ENCODE data around the gene MAN2A1. TPM values are rescaled to one million over a fixed set of nuclear protein-coding genes. Genes with fewer than 3 reads are reported as not detected.

MAN2A1 gene
- total RNA-seq, 1 donor from 2014 or later = 33.9 TPM

DNA sequence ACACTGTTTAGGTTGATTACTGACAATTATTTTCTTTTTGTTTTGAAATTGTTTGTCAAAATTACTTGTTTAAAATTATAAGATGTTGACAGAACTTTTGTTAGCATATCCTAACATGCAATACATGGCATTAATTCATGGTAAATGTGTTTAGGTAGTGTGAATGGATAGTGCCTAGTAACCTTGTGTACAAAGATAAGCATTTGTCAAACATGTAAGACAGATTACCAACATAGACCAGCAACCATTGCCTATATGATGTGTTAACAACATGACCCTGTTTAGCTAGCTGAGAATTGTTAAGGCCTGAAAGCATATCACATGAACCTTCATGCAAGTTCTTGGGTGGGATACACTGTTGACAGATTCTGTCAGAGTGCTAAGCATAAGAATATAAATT, 13.4 kb downstream of the MAN2A1 start:
- no peak overlapping the region for H3K4me3 ChIP-seq
- H3K27ac ChIP-seq = no peak overlapping the region

DNA sequence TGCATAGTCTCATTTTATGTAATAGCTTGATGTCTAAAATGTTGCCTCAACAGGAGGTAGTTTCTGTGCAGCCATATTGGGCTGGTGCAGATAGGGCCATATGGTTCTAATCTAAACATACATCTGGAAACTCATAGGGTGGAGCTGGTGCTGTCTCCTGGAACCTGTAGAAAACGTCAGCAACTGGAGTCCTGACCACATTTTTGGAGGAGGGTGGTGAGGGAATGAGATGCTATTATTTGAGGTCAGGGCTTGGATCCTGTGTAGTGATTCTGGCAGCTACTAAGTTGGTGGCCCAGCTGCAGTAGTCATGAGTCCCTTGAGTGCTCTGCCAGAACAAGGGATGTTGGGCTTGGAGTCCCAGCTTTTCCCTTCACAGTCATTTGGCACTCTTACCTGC, 14.1 kb downstream of the MAN2A1 start:
- peaks cover 25% of the 10 kb centered on the region for H3K4me1 ChIP-seq
- no peak for DNase-seq (ENCODE audit: extremely low spot score in 2 of 2)
- intact Hi-C loops (cut with DNase I) = no loop called here
- no peak for TF ChIP-seq POLR2A (IDR thresholded peaks at IDR 0.05)
- no peak for TF ChIP-seq POLR2AphosphoS5 (IDR thresholded peaks at IDR 0.05; ENCODE audit: insufficient read depth in 1 of 2, low read depth in 1 of 2)
- TF ChIP-seq, protein P1, sequence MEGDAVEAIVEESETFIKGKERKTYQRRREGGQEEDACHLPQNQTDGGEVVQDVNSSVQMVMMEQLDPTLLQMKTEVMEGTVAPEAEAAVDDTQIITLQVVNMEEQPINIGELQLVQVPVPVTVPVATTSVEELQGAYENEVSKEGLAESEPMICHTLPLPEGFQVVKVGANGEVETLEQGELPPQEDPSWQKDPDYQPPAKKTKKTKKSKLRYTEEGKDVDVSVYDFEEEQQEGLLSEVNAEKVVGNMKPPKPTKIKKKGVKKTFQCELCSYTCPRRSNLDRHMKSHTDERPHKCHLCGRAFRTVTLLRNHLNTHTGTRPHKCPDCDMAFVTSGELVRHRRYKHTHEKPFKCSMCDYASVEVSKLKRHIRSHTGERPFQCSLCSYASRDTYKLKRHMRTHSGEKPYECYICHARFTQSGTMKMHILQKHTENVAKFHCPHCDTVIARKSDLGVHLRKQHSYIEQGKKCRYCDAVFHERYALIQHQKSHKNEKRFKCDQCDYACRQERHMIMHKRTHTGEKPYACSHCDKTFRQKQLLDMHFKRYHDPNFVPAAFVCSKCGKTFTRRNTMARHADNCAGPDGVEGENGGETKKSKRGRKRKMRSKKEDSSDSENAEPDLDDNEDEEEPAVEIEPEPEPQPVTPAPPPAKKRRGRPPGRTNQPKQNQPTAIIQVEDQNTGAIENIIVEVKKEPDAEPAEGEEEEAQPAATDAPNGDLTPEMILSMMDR (IDR thresholded peaks at IDR 0.05) = no peak
- H3K4me3 ChIP-seq = no peak overlapping the region
- no peaks in the 10 kb centered on the region for H3K36me3 ChIP-seq
- H3K27me3 ChIP-seq = no peaks in the 10 kb centered on the region
- no peak overlapping the region for H3K27ac ChIP-seq
- H3K9me3 ChIP-seq = no peaks in the 10 kb centered on the region

More for the DNA sequence above, 13.4 kb downstream of the MAN2A1 start:
- Histone ChIP-seq H3K4me1 (peaks cover 25% of the 10 kb centered on the region), H3K27me3 (no peaks in the 10 kb centered on the region), H3K36me3 (no peaks in the 10 kb centered on the region), H3K9me3 (no peaks in the 10 kb centered on the region)
- TF ChIP-seq POLR2A (IDR thresholded peaks at IDR 0.05) = no peak
- no peak for TF ChIP-seq POLR2AphosphoS5 (IDR thresholded peaks at IDR 0.05; ENCODE audit: insufficient read depth in 1 of 2, low read depth in 1 of 2)
- intact Hi-C loops (cut with DNase I) = no loop called here
- DNase-seq (ENCODE audit: extremely low spot score in 2 of 2) = no peak

DNA sequence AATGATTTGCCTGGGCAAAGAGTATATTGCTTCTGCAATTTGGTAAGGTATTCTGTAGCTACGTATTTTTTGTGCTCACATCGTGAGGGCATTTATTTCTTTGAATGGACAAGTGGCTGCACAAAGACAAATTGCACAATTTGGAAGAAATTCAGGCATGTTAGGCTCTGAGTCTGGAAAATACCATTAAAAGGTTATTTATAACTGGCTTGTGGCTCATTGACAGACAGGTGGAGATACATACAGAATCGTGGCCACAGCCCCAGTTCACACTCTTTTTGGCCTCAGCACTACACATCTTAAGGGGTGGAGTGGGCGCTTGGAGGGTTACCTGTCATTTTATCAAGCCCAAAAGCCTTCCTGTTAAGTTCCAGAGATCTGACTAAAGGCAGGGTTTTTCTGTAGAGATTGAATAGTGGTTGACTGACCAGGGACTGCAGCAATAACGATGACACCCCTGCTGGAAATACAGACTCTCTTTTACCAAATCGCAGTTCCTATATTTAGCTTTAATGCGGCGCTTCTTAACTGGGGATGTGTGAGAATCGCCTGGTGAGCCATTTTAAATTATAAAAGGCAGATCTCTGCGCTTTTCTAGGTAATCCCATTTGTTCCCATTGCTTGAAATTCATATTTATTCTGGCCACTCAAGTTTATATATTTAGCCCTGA, 14.7 kb downstream of the MAN2A1 start:
- Histone ChIP-seq H3K4me1 (peaks cover 25% of the 10 kb centered on the region), H3K9me3 (no peaks in the 10 kb centered on the region), H3K27me3 (no peaks in the 10 kb centered on the region), H3K36me3 (no peaks in the 10 kb centered on the region), H3K27ac (no peak overlapping the region), H3K4me3 (no peak overlapping the region)
- DNase-seq (ENCODE audit: extremely low spot score in 2 of 2) = no peak
- intact Hi-C loops (cut with DNase I) = no loop called here
- no peak for TF ChIP-seq POLR2A (IDR thresholded peaks at IDR 0.05)

DNA sequence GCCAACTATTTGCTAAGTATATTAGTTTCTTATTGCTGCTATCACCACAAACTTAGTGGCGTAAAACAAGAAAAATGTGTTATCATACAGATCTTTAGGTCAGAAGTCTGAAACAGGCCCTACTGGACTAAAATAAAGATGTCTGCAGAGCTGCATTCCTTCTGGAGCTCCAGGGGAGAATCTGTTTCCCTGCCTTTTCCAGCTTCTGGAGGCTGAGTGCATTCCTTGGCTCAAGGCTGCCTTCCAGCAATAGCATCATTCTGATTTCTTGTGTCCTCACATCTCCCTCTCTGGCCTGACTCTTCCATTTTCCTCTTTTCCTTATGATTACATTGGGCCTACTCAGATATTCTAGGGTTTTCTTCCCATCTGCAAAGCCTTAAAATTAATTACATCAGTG, 15.9 kb downstream of the MAN2A1 start:
- TF ChIP-seq POLR2AphosphoS5 (IDR thresholded peaks at IDR 0.05; ENCODE audit: insufficient read depth in 1 of 2, low read depth in 1 of 2) = no peak
- TF ChIP-seq, protein P1 (IDR thresholded peaks at IDR 0.05) = no peak
- no peak for TF ChIP-seq POLR2A (IDR thresholded peaks at IDR 0.05)
- DNase-seq (ENCODE audit: extremely low spot score in 2 of 2) = no peak
- Histone ChIP-seq H3K36me3 (no peaks in the 10 kb centered on the region), H3K9me3 (no peaks in the 10 kb centered on the region), H3K4me3 (no peak overlapping the region), H3K27ac (no peak overlapping the region), H3K27me3 (no peaks in the 10 kb centered on the region), H3K4me1 (peaks cover 25% of the 10 kb centered on the region)
- intact Hi-C loops (cut with DNase I) = no loop called here

DNA sequence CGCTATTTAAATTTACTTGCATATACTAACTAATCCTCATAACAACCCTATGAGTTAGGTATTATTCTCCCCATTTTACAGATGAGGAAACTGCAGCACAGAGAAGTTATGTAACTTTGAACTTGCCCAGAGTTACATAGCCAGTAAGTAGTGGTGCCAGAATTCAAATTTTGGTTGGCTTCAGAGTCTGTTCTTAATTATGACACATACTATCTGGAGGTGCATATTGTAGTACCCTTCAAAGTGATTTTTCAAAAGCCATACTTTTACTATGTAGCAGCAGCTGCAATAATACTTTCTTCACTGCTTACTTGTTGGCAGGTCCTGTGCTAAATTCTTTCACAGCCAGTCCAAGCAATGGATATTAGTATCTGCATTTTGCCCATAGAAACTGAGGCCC, 16.4 kb downstream of the MAN2A1 start:
- Histone ChIP-seq H3K9me3 (no peaks in the 10 kb centered on the region), H3K27me3 (no peaks in the 10 kb centered on the region), H3K4me3 (no peak overlapping the region), H3K4me1 (peaks cover 25% of the 10 kb centered on the region), H3K36me3 (no peaks in the 10 kb centered on the region), H3K27ac (no peak overlapping the region)
- intact Hi-C loops (cut with DNase I) = no loop called here
- DNase-seq (ENCODE audit: extremely low spot score in 2 of 2) = no peak
- TF ChIP-seq POLR2AphosphoS5 (IDR thresholded peaks at IDR 0.05; ENCODE audit: insufficient read depth in 1 of 2, low read depth in 1 of 2) (no peak), POLR2A (IDR thresholded peaks at IDR 0.05) (no peak)
- TF ChIP-seq, protein P1 (IDR thresholded peaks at IDR 0.05) = no peak

DNA sequence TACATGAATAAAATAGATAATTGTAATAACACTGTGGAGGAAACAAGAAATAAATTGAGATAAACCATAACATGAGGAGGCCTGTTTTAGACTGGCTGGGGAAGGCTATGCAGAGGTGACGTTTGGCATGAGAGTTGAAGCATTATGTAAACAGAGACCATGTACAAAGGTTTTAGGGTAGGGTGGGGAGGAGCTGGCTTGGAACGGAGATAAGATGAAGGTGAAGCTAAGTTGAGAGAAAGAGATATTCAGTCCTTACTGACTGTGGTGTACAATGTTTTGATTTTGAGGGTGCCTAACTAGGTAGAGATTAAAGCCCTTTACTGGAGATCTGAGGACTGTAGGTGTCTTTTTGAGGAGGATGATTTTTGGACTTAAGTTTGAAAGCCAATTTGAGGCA, 17.8 kb downstream of the MAN2A1 start:
- intact Hi-C loops (cut with DNase I) = no loop called here
- Histone ChIP-seq H3K36me3 (no peaks in the 10 kb centered on the region), H3K4me1 (peaks cover 25% of the 10 kb centered on the region), H3K27me3 (no peaks in the 10 kb centered on the region), H3K9me3 (no peaks in the 10 kb centered on the region), H3K27ac (no peak overlapping the region), H3K4me3 (no peak overlapping the region)
- no peak for TF ChIP-seq POLR2A (IDR thresholded peaks at IDR 0.05)
- no peak for TF ChIP-seq POLR2AphosphoS5 (IDR thresholded peaks at IDR 0.05; ENCODE audit: insufficient read depth in 1 of 2, low read depth in 1 of 2)
- TF ChIP-seq, protein P1 (IDR thresholded peaks at IDR 0.05) = no peak
- DNase-seq (ENCODE audit: extremely low spot score in 2 of 2) = no peak
